Bronchial epithelial cell (primary cell): ENCODE data around the gene CCDC78. TPM values are rescaled to one million over a fixed set of nuclear protein-coding genes. Genes with fewer than 3 reads are reported as not detected.

Source experiments
- DNase-seq: peaks from one replicate; pipeline ENCODE4 v3.0.0-alpha.2; 2010; ENCODE audit warnings: low read depth
- FAIRE-seq: peaks from 2 replicates; lab custom pipeline; 2011; peaks lifted over from hg19 to GRCh38; lab: Jason Lieb, UNC
- H3K27me3 ChIP-seq: 2 replicates; pipeline ENCODE4 v1.5.1; 2011; ENCODE audit warnings: low read length; ENCODE audit not compliant: control insufficient read depth, insufficient read depth
- H3K36me3 ChIP-seq: 2 replicates; pipeline ENCODE4 v1.5.1; 2011; ENCODE audit warnings: low read length; ENCODE audit not compliant: control insufficient read depth, insufficient read depth
- H3K4me3 ChIP-seq: 2 replicates; pipeline ENCODE4 v1.5.1; 2011; ENCODE audit warnings: mild to moderate bottlenecking, low read depth, low read length, control low read depth
- total RNA-seq: library from RNA; depleted of rRNA; stranded (reverse); fragments of >200 nt; gene quantifications from 2 replicates; pipeline ENCODE4 v1.2.1, GENCODE V29; 2014
- TF ChIP-seq, protein P1 (sequence below): IDR thresholded peaks from 2 replicates; pipeline ENCODE4 v1.5.1; 2011; ENCODE audit warnings: mild to moderate bottlenecking, moderate library complexity, low read length, control low read depth, inconsistent platforms; ENCODE audit not compliant: insufficient read depth, severe bottlenecking

CCDC78 gene
- total RNA-seq, 1 donor from 2014 or later: 1.6 TPM

DNA sequence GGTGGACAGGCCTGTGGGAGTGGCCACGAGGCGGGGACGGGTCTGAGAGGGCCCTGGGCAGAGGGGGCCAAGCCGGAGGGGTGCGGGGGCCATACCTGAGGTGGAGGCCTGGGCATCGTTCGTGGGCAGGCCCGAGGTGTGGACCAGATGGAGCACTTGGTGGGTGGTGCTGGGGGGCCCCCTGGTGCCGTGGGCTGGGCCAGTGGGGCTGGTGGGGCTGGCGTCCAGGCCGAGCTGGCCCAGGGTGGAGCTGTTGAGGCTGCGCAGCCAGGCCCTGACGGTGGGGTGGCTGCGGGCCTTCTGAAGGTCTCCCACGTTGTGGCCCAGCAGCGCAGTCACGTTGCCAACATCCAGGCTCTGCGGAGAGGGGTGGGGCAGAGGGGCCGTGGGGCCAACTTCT lies 43.7 kb upstream of the CCDC78 start:
- Histone ChIP-seq H3K36me3 (no peaks in the 10 kb centered on the region), H3K27me3 (no peaks in the 10 kb centered on the region), H3K4me3 (no peak overlapping the region)
- TF ChIP-seq, protein P1, sequence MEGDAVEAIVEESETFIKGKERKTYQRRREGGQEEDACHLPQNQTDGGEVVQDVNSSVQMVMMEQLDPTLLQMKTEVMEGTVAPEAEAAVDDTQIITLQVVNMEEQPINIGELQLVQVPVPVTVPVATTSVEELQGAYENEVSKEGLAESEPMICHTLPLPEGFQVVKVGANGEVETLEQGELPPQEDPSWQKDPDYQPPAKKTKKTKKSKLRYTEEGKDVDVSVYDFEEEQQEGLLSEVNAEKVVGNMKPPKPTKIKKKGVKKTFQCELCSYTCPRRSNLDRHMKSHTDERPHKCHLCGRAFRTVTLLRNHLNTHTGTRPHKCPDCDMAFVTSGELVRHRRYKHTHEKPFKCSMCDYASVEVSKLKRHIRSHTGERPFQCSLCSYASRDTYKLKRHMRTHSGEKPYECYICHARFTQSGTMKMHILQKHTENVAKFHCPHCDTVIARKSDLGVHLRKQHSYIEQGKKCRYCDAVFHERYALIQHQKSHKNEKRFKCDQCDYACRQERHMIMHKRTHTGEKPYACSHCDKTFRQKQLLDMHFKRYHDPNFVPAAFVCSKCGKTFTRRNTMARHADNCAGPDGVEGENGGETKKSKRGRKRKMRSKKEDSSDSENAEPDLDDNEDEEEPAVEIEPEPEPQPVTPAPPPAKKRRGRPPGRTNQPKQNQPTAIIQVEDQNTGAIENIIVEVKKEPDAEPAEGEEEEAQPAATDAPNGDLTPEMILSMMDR: no peak
- DNase-seq (no peak), FAIRE-seq (no peak)

GRCh38 chr16:769184-769784 lies 43.0 kb upstream of the CCDC78 start:
- TF ChIP-seq, protein P1: no peak
- DNase-seq (no peak), FAIRE-seq (no peak)
- Histone ChIP-seq H3K36me3 (no peaks in the 10 kb centered on the region), H3K27me3 (no peaks in the 10 kb centered on the region), H3K4me3 (no peak overlapping the region)

DNA sequence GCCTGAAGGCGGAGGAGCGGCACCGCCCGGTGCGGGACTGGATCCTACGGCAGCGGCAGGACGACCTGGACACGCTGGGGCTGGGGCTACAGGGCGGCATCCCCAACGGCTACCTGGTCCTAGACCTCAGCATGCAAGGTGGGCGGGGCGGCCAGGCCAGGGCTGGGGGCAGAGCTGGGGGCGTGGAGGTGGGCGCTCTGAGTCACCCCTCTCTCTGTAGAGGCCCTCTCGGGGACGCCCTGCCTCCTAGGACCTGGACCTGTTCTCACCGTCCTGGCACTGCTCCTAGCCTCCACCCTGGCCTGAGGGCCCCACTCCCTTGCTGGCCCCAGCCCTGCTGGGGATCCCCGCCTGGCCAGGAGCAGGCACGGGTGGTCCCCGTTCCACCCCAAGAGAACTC lies 42.2 kb upstream of the CCDC78 start:
- TF ChIP-seq, protein P1: no peak
- H3K4me3 ChIP-seq: no peak overlapping the region
- no peak for FAIRE-seq
- H3K27me3 ChIP-seq: no peaks in the 10 kb centered on the region
- H3K36me3 ChIP-seq: no peaks in the 10 kb centered on the region
- DNase-seq: no peak

GRCh38 chr16:767743-768235 lies 41.5 kb upstream of the CCDC78 start:
- Histone ChIP-seq H3K36me3 (no peaks in the 10 kb centered on the region), H3K4me3 (no peak overlapping the region), H3K27me3 (no peaks in the 10 kb centered on the region)
- TF ChIP-seq, protein P1: no peak
- FAIRE-seq (no peak), DNase-seq (no peak)

DNA sequence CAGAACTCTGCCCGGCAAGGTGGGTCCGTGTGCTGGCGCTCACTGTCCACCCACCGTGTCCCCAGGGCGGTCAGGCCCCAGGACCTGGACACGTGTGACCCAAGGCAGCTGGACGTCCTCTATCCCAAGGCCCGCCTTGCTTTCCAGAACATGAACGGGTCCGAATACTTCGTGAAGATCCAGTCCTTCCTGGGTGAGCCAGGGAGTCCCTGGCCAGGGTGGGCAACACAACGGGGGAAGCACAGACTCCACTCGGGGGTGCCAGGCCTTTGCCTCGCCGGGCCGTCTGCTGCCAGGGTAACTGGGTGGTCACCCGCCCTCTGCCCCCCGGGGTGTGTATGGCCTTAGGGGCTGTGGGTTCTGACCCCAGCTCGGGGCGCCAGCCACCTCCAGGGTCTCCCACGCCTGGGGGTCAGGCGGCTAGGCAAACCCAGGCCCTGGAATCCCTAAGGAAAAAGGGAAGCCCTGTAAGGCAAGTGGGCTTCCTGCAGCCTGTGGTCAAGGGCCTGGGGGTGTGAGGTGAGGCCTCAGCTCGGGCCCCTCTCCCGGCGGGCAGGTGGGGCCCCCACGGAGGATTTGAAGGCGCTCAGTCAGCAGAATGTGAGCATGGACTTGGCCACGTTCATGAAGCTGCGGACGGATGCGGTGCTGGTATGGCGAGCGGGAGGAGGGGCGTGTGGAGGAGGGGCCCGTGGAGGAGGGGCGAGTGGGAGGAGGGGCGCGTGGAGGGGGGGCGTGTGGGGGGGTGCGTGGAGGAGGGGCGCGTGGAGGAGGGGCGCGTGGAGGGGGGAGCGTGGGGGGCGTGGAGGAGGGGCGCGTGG lies 40.8 kb upstream of the CCDC78 start:
- TF ChIP-seq, protein P1: no peak
- no peaks in the 10 kb centered on the region for H3K36me3 ChIP-seq
- no peaks in the 10 kb centered on the region for H3K27me3 ChIP-seq
- H3K4me3 ChIP-seq: no peak overlapping the region
- DNase-seq: no peak
- FAIRE-seq: no peak
